ENCODE data around the gene C1S.
"Not testable (repeated sequence)": the region's sequence is repeated elsewhere in the genome, so short reads cannot be mapped to it uniquely, and the experiment has no call there.

The C1S gene

DNA sequence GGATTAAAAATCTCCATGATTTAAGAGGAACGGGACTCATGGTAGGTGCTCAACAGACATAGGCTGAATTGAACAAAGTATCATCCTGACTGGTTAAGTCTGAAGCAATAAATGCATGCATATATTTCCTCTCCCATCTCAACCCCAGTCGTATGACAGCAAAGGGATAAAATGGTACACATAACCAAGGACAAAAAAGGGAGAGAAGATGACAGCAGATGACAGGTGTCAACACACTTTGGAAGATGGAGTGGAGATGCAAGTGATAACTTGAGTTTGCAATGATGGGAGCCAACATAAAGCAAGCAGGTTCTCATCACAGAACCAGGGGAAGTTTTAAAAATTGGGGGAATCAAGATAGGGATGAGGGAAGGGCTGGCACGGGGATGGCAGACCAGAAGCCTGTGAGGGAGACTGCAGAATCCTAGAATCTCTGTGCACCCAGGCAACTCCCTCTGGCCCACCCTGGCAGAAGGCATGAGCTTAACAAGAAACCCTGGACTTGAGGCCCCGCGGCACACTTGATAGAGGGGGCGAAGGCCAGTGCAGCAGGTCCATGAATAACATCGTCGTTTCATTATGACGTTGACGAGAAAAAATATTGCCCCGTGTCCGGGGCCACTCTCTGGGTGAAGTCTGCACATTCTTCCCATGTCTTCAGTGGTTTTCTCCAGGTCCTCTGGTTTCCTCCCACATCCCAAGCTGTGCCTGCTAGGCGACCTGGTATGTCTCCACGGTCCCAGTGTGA is 43.5 kb downstream of the C1S start:
- no peak for DNase-seq (ENCODE audit: low read depth)

DNA sequence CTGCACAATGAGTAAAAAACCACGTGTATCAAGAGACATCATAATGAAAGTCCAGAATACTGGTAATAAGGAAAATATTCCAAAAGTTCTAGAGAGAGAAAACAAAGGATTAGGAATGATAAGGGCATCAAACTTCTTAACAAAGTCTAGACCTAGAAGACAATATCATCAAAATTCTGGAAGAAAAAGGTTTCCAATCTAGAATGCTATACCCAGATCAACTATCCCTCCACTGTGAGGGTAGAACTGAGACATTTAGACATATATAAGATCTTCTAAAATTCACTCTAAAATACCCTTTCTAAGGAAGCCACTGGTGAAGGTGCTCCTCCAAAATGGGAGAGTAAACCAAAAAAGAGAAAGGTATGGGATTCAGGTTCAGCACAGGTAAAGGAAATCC is 45.6 kb downstream of the C1S start:
- no peak for DNase-seq (ENCODE audit: low read depth)

DNA sequence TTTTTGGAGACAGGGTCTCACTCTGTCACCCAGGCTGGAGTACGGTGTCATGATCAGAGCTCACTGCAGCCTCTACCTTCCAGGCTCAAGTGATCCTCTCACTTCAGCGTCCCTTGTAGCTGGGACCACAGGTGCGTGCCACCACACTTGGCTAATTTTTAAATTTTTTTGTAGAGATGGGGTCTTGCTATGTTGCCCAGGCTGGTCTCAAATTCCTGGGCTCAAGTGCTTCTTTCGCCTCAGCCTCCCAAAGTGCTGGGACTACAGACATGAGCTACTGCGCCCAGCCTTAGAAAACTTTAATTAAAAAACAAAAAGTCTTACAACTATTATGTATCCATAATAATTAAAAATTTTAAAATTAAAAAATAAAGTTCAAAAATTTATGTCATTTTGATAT is 46.7 kb downstream of the C1S start:
- not testable (repeated sequence) for DNase-seq (ENCODE audit: low read depth)

DNA sequence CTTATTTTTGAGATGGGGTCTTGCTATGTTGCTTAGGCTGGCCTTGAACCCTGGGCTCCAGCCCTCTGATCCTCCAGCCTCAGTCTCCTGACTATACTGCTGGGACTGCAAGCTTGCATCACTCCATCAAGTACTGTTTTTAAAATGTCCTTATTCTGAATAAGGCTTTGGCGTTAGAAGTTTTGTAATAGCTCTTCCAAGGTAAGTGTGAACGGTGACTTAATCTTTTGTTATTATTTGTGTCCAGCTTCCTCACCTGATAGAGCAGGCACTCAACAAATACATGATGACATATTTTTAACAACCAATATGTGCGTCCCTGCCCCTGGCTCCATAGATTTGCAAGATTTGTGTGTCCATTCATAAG is 47.1 kb downstream of the C1S start:
- no peak for DNase-seq (ENCODE audit: low read depth)

DNA sequence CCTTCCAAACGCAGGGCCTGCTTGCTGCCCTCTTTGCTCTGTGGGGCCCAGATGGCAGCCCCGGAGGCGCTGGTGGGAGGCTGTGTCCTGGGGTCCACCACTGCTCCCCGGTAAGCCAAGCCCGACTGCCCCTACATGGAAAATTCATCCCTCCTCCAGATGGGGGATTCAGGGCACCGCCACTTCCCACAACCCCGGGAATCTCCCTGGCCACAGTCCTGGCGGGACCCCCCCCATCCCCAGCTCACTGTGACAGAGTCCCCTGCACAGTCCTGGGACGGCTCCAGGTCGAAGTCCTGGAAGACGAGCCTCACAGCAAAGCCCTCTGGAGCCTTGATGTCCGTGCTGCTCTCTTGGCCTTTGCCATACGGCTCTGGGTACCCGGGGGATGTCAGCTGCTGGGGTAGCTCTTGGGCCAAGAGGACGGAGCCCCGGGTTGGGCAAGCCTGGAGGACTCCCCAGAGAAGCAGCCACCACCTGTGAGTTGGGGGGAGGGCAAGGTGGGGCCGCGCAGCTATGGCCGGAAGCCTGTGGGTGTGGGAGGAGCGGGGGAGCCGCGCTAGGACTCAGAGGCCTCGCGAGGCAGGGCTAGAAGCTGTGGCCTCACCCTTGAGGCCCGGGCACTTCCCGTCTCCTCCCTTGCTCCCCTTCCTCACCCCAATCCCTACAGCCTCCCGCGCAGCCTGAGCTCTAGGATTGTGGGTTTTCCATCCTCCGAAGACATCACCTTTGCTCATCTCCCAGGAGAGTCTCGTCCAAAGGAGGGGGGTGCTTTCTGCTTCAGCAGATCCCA is 47.7 kb downstream of the C1S start:
- DNase-seq (ENCODE audit: low read depth): peak; percentile 57

DNA sequence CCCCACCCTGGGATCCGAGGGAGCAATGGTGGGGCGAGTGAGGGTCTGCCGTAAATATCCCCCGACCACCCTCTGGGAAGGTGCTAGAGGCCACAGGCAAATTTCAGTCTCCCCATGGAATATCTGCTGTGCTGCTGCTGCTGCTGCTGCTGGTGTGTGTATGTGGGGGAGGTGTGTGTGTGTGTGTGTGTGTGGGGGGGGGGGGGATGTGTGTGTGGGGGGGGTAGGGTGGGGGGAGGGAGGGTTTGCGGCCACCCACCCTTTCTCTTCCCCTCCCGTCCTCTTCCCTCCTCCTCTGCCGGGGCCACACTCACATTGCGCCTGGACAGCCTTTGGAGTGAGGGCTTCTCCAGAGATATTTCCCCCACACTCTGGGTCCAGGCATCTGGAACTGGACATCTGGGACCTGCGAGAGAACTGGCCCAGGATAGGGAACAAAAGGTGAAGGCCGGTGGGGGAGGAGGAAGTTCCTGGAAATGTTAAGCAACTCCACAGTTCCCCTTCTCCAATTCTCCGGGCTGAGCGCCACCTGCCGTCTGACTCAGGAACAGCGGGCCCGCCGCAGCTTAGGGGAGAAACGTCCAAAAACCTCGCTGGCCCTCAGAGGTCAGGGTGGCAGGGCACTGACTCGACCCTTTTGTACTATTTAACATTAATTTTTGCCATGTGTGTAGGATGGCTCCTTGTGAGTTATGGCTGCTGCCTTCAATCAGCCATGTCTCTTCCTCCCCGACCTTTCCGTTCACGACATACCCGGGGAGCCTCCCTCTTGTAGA is 48.5 kb downstream of the C1S start, which contains the start of gene C1RL:
TSS of gene C1RL (minus strand) at position 419 of the 776 bp plus-strand sequence. CDS start at position 385, 34 bp downstream.
- peak; percentile 75 for DNase-seq (ENCODE audit: low read depth)

GRCh38 chr12:7109572-7109920 is 49.0 kb downstream of the C1S start:
- DNase-seq (ENCODE audit: low read depth): no peak

DNA sequence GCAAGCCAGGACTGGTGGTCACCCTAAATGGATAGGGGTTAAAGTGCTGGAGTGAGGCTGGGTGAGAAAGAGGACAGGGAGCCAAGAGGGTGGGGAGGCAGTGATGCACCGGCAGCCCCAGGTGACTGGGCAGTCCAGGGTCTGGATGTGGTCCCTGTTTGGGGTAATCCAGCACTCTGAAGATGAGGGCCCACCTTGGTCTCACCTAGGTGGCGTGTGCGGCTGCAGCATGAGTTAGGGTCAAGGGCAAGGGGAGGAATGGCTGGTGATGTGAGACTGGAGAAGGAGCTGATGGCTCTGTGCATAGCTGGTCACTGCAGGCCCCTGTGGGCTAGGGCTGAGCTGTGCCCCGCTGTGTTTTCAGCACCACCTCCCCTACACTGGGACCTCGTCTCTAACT is 50.1 kb downstream of the C1S start:
- no peak for DNase-seq (ENCODE audit: low read depth)

DNA sequence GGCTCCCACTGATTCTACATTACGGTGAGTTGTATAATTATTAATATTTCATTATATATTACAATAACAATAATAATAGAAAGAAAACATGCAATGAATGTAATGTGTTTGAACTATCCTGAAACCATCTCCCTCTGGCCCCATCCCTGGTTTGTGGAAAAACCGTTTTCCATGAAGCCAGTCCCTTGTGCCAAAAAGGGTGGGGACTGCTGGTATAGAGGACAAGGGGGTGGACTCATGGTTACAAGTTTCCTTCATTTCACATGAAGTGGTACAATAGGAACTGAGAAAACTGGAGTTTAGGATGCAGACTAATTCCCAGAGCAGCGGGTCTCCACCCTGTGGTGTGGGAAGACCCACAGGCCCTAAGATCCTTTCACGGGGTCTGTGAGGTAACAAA is 51.5 kb downstream of the C1S start:
- no peak for DNase-seq (ENCODE audit: low read depth)

DNA sequence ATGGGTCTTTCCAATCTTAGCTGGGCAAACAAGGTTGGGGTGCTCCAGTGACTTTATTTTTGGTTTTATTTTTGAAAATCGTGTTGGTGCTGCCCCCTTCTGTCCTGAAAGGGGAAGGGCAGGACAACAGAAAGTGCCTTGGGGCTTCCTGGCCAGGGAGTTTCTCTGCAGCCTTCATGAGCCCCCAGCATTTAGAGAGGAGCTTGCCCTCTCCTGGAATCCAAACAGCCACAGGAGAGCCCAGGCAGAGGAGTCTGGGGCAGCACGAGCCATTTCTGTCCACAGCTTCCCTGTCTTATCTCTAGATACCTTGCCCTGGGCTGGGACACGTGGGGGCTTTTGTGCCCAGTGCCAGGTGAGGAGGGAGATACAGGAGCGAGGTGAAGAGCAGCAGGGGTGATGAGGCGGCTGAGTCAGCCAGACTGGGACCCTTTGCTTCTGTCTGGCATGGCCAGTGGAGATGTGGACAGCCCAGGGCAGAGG is 52.9 kb downstream of the C1S start:
- DNase-seq (ENCODE audit: low read depth): peak; percentile 32

DNA sequence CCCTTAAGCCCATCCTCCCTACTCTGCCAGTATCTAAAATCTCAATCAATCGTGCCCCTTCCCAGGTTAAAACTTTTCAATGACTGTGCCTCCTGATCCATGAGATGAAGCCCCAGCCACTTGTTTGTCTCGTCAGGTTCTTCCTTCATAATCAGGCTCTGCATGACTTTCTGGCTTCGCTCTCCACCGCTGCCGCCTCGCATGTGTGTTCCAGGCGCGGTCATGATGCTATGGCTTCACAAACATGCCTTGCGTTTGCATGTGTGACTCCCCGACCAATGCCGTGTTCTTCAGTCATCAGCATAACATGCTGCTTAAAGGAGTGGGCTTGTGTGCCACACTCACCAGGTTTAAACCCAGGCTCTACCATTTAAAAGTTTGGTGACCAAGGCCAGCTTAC is 53.5 kb downstream of the C1S start:
- no peak for DNase-seq (ENCODE audit: low read depth)

DNA sequence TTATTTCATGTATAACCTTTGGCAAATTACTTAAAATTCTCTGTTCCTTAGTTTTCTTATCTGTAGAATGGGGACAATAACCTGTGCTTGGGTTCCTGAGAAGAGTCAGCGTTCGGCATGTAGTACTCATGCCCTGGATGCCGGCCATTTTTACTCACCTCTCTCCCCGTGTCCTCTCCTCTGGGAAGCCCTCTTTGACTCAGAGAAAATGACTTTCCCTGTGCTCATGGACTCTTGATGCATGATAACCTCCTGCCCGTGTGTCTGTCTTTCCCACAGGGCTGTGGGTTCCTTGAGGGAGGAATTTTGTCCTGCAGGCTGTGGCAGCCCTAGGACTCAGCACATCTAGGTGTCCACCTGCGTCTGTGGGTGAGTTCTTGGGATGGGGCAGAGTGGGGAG is 54.3 kb downstream of the C1S start:
- DNase-seq (ENCODE audit: low read depth): no peak

- no peak for DNase-seq (ENCODE audit: low read depth)
Observed at GRCh38 chr12:7116196-7116595, 55.7 kb downstream of the C1S start.

DNA sequence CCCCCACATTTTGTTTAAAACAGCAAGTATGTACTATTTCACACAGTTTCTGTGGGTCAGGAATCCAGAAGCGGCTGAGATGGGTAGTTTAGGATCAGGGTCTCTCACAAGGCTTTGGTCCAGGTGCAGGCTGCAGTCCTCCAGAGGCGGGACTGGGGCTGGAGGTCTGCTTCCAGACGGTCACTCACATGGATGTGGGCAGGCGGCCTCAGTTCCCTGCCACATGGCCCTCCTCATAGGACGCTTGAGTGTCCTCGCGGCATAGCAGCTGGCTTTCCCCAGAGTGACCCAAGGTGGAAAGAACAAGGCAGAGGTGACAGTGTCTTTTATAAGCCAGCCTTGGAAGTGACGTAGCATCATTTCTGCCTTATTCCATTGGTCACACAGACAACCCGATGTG is 56.4 kb downstream of the C1S start:
- DNase-seq (ENCODE audit: low read depth): no peak

- DNase-seq (ENCODE audit: low read depth): no peak
Observed at GRCh38 chr12:7117670-7118069, 57.2 kb downstream of the C1S start.

- no peak for DNase-seq (ENCODE audit: low read depth)
Observed at GRCh38 chr12:7118881-7119280, 58.4 kb downstream of the C1S start.

GRCh38 chr12:7120166-7120565 is 59.6 kb downstream of the C1S start:
- DNase-seq (ENCODE audit: low read depth): no peak
